Measurements from ENCODE around the gene XRCC1.
A peak's percentile ranks its signal among the peaks of the same experiment; 100 is the strongest.

XRCC1 gene

GRCh38 chr19:43563816-43564457, 11.4 kb downstream of the XRCC1 start:
- H3K4me3 ChIP-seq (ENCODE audit: low read depth, low read length) = no peak overlapping the region
- TF ChIP-seq, protein P1, sequence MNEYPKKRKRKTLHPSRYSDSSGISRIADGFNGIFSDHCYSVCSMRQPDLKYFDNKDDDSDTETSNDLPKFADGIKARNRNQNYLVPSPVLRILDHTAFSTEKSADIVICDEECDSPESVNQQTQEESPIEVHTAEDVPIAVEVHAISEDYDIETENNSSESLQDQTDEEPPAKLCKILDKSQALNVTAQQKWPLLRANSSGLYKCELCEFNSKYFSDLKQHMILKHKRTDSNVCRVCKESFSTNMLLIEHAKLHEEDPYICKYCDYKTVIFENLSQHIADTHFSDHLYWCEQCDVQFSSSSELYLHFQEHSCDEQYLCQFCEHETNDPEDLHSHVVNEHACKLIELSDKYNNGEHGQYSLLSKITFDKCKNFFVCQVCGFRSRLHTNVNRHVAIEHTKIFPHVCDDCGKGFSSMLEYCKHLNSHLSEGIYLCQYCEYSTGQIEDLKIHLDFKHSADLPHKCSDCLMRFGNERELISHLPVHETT (tag by site-specific recombination; IDR thresholded peaks at IDR 0.05) = peak; percentile 36; the same call in 1 of the 2 replicates
- TF ChIP-seq ZNF341 (tag by site-specific recombination; IDR thresholded peaks at IDR 0.05; ENCODE audit: low read depth) (no peak), SCRT1 (tag by site-specific recombination; IDR thresholded peaks at IDR 0.05; ENCODE audit: borderline replicate concordance) (no peak), ZSCAN30 (tag by site-specific recombination; IDR thresholded peaks at IDR 0.05) (peak; percentile 22; the same call in 1 of the 2 replicates), ZNF747 (tag by site-specific recombination; IDR thresholded peaks at IDR 0.05) (no peak), ZNF10 (tag by site-specific recombination; IDR thresholded peaks at IDR 0.05) (no peak), ZNF423 (tag by site-specific recombination; IDR thresholded peaks at IDR 0.05) (no peak)
- TF ChIP-seq, protein P2, sequence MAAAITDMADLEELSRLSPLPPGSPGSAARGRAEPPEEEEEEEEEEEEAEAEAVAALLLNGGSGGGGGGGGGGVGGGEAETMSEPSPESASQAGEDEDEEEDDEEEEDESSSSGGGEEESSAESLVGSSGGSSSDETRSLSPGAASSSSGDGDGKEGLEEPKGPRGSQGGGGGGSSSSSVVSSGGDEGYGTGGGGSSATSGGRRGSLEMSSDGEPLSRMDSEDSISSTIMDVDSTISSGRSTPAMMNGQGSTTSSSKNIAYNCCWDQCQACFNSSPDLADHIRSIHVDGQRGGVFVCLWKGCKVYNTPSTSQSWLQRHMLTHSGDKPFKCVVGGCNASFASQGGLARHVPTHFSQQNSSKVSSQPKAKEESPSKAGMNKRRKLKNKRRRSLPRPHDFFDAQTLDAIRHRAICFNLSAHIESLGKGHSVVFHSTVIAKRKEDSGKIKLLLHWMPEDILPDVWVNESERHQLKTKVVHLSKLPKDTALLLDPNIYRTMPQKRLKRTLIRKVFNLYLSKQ (tag by site-specific recombination; IDR thresholded peaks at IDR 0.05; ENCODE audit: borderline replicate concordance) = no peak
- TF ChIP-seq, protein P3, sequence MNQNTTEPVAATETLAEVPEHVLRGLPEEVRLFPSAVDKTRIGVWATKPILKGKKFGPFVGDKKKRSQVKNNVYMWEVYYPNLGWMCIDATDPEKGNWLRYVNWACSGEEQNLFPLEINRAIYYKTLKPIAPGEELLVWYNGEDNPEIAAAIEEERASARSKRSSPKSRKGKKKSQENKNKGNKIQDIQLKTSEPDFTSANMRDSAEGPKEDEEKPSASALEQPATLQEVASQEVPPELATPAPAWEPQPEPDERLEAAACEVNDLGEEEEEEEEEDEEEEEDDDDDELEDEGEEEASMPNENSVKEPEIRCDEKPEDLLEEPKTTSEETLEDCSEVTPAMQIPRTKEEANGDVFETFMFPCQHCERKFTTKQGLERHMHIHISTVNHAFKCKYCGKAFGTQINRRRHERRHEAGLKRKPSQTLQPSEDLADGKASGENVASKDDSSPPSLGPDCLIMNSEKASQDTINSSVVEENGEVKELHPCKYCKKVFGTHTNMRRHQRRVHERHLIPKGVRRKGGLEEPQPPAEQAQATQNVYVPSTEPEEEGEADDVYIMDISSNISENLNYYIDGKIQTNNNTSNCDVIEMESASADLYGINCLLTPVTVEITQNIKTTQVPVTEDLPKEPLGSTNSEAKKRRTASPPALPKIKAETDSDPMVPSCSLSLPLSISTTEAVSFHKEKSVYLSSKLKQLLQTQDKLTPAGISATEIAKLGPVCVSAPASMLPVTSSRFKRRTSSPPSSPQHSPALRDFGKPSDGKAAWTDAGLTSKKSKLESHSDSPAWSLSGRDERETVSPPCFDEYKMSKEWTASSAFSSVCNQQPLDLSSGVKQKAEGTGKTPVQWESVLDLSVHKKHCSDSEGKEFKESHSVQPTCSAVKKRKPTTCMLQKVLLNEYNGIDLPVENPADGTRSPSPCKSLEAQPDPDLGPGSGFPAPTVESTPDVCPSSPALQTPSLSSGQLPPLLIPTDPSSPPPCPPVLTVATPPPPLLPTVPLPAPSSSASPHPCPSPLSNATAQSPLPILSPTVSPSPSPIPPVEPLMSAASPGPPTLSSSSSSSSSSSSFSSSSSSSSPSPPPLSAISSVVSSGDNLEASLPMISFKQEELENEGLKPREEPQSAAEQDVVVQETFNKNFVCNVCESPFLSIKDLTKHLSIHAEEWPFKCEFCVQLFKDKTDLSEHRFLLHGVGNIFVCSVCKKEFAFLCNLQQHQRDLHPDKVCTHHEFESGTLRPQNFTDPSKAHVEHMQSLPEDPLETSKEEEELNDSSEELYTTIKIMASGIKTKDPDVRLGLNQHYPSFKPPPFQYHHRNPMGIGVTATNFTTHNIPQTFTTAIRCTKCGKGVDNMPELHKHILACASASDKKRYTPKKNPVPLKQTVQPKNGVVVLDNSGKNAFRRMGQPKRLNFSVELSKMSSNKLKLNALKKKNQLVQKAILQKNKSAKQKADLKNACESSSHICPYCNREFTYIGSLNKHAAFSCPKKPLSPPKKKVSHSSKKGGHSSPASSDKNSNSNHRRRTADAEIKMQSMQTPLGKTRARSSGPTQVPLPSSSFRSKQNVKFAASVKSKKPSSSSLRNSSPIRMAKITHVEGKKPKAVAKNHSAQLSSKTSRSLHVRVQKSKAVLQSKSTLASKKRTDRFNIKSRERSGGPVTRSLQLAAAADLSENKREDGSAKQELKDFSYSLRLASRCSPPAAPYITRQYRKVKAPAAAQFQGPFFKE (tag by site-specific recombination; IDR thresholded peaks at IDR 0.05; ENCODE audit: borderline replicate concordance) = no peak
- no peak overlapping the region for H3K27ac ChIP-seq (ENCODE audit: extremely low read depth, low read depth, low read length)
- H3K4me1 ChIP-seq (ENCODE audit: control insufficient read depth, insufficient read depth, low read length) = peaks cover 2% of the 10 kb centered on the region; the same call in 1 of the 2 replicates
- no peaks in the 10 kb centered on the region; the same call in 1 of the 2 replicates for H3K9me3 ChIP-seq (ENCODE audit: control insufficient read depth, insufficient read depth, low read depth, low read length)
- ChIA-PET POLR2A (interaction anchor here (1.0 kb wide), 1 partner anchor 11 kb away, joined by 4 read pairs; the partner anchor contains the start of genes PINLYP and XRCC1), CTCF (interaction anchor here (0.6 to 12.5 kb wide), 3 partner anchors 8 to 117 kb away, joined by 3 to 167 read pairs (median 14); no protein-coding TSS in a partner anchor)
- peaks cover 41 to 86% of the 10 kb centered on the region in 2 experiments for H3K36me3 ChIP-seq (ENCODE audit: control insufficient read depth in 2 of 2, insufficient read depth in 1 of 2, low read length in 2 of 2)

DNA sequence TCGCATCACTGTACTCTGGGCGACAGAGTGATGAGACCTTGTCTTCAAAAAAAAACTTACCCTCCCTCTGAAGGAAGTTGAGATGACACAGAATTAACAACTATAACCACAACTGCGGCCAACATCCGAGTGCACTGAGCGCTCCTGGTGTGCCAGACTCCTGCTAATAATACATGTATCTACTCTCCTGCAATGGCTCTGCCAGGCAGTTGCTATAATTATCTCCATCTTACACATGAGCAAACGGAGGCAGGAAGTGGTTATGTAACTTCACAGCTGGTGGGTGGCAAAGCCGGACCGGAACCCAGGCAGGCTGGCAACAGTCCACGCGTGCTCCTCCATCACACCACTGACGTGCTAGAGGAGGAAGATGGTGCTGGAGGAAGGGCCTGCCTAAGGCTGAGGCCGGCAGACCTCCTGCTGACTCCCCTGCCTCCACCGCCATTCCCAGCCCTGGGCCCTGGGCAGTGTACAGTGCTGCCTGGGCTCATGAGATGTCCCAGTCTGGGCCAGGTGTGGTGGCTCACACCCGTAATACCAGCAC, 12.6 kb downstream of the XRCC1 start:
- Histone ChIP-seq H3K9me3 (ENCODE audit: control insufficient read depth, insufficient read depth, low read depth, low read length) (no peaks in the 10 kb centered on the region; the same call in 1 of the 2 replicates), H3K36me3 (ENCODE audit: control insufficient read depth in 2 of 2, insufficient read depth in 1 of 2, low read length in 2 of 2) (peaks cover 46 to 86% of the 10 kb centered on the region in 2 experiments), H3K4me3 (ENCODE audit: low read depth, low read length) (no peak overlapping the region), H3K27ac (ENCODE audit: extremely low read depth, low read depth, low read length) (0 out of 2 replicates have a peak overlapping the region, but pooled peaks have one; percentile 9), H3K4me1 (ENCODE audit: control insufficient read depth, insufficient read depth, low read length) (peaks cover 2% of the 10 kb centered on the region; the same call in 1 of the 2 replicates)
- ChIA-PET POLR2A (interaction anchor here (1.0 kb wide), 1 partner anchor 13 kb away, joined by 4 read pairs; the partner anchor contains the start of genes PINLYP and XRCC1), CTCF (interaction anchor here (0.6 to 12.5 kb wide), 3 partner anchors 7 to 116 kb away, joined by 3 to 167 read pairs (median 3); no protein-coding TSS in a partner anchor)
- TF ChIP-seq ZNF624 (tag by site-specific recombination; IDR thresholded peaks at IDR 0.05) = no peak
- TF ChIP-seq SP7 (tag by site-specific recombination; IDR thresholded peaks at IDR 0.05) = peak; percentile 56
- TF ChIP-seq WT1 (tag by site-specific recombination; IDR thresholded peaks at IDR 0.05) = no peak
- TF ChIP-seq ZNF174 (tag by site-specific recombination; IDR thresholded peaks at IDR 0.05) = no peak
- TF ChIP-seq, protein P4, sequence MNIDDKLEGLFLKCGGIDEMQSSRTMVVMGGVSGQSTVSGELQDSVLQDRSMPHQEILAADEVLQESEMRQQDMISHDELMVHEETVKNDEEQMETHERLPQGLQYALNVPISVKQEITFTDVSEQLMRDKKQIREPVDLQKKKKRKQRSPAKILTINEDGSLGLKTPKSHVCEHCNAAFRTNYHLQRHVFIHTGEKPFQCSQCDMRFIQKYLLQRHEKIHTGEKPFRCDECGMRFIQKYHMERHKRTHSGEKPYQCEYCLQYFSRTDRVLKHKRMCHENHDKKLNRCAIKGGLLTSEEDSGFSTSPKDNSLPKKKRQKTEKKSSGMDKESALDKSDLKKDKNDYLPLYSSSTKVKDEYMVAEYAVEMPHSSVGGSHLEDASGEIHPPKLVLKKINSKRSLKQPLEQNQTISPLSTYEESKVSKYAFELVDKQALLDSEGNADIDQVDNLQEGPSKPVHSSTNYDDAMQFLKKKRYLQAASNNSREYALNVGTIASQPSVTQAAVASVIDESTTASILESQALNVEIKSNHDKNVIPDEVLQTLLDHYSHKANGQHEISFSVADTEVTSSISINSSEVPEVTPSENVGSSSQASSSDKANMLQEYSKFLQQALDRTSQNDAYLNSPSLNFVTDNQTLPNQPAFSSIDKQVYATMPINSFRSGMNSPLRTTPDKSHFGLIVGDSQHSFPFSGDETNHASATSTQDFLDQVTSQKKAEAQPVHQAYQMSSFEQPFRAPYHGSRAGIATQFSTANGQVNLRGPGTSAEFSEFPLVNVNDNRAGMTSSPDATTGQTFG (tag by site-specific recombination; IDR thresholded peaks at IDR 0.05; ENCODE audit: borderline replicate concordance) = no peak
- TF ChIP-seq KLF10 (tag by site-specific recombination; IDR thresholded peaks at IDR 0.05) = no peak
- TF ChIP-seq ZNF658 (tag by site-specific recombination; IDR thresholded peaks at IDR 0.05) = no peak
- TF ChIP-seq ZBTB20 (tag by site-specific recombination; IDR thresholded peaks at IDR 0.05) = no peak
- TF ChIP-seq SCRT1 (tag by site-specific recombination; IDR thresholded peaks at IDR 0.05; ENCODE audit: borderline replicate concordance) = no peak
- TF ChIP-seq GLIS1 (tag by site-specific recombination; IDR thresholded peaks at IDR 0.05) = peak; percentile 26; the same call in 1 of the 2 replicates
- TF ChIP-seq ZNF202 (tag by site-specific recombination; IDR thresholded peaks at IDR 0.05; ENCODE audit: borderline replicate concordance) = no peak
- TF ChIP-seq OVOL3 (tag by site-specific recombination; IDR thresholded peaks at IDR 0.05) = no peak
- peak; percentile 43; the same call in 1 of the 2 replicates for TF ChIP-seq ZFHX2 (tag by site-specific recombination; conservative IDR thresholded peaks at IDR 0.05)
- 0 out of 2 replicates have a peak, but pooled peaks have one; percentile 16 for TF ChIP-seq FEZF1 (tag by site-specific recombination; IDR thresholded peaks at IDR 0.05)

All from HEK293 (cell line).